GM23338 (cell line): ENCODE measurements around the gene RAD51B. TPM values are rescaled to one million over a fixed set of nuclear protein-coding genes. Genes with fewer than 3 reads are reported as not detected.
A peak's percentile ranks its signal among the peaks of the same experiment; 100 is the strongest.

Experiments used
- ATAC-seq: fragments of 200-7000 bp; cut with Tn5 transposase; 3 replicates; pipeline ENCODE4 v1.9.1; 2020
- DNase-seq: peaks from one replicate; pipeline ENCODE4 v3.0.0-alpha.2; 2015; ENCODE audit warnings: low spot score
- H2AFZ ChIP-seq: fragments of 200-600 bp; sonication (generic); 2 replicates; pipeline ENCODE4 v1.8.0; 2016; ENCODE audit warnings: antibody characterized with exemption, mild to moderate bottlenecking, moderate library complexity
- H3F3A ChIP-seq: fragments of 200-600 bp; sonication (generic); replicated peaks from 2 replicates; pipeline ENCODE4 v1.8.0; 2017; ENCODE audit warnings: antibody characterized with exemption, mixed run types, low read depth
- H3K27ac ChIP-seq: fragments of 200-600 bp; sonication (generic); 2 replicates; pipeline ENCODE4 v1.6.1; 2016; ENCODE audit warnings: low read depth
- H3K27me3 ChIP-seq: fragments of 200-600 bp; sonication (generic); 2 replicates; pipeline ENCODE4 v1.8.0; 2016; ENCODE audit warnings: mild to moderate bottlenecking, mixed run types, moderate library complexity; ENCODE audit not compliant: insufficient read depth
- H3K36me3 ChIP-seq: fragments of 200-600 bp; sonication (generic); 2 replicates; pipeline ENCODE4 v1.8.0; 2016; ENCODE audit warnings: mild to moderate bottlenecking; ENCODE audit not compliant: insufficient read depth
- H3K4me1 ChIP-seq: fragments of 200-600 bp; sonication (generic); 2 replicates; pipeline ENCODE4 v1.8.0; 2016; ENCODE audit warnings: mild to moderate bottlenecking, moderate library complexity; ENCODE audit not compliant: insufficient read depth
- H3K4me2 ChIP-seq: fragments of 200-600 bp; sonication (generic); 2 replicates; pipeline ENCODE4 v1.7.1; 2017; ENCODE audit warnings: mixed run types
- H3K4me3 ChIP-seq: fragments of 200-600 bp; sonication (generic); 2 replicates; pipeline ENCODE4 v1.6.1; 2016; ENCODE audit warnings: mixed run types
- H3K79me2 ChIP-seq: fragments of 200-600 bp; sonication (generic); replicated peaks from 2 replicates; pipeline ENCODE4 v1.8.0; 2017; ENCODE audit warnings: mild to moderate bottlenecking; ENCODE audit not compliant: insufficient read depth
- H3K9me2 ChIP-seq: fragments of 200-600 bp; sonication (generic); 2 replicates; pipeline ENCODE4 v1.8.0; 2017; ENCODE audit not compliant: insufficient read depth
- H4K20me1 ChIP-seq: fragments of 200-600 bp; sonication (generic); replicated peaks from 2 replicates; pipeline ENCODE4 v1.8.0; 2017; ENCODE audit warnings: mild to moderate bottlenecking; ENCODE audit not compliant: insufficient read depth
- H3K27ac Mint-ChIP-seq: 2 replicates; pipeline ENCODE4 v1.8.0; 2020; ENCODE audit warnings: inconsistent platforms, mild to moderate bottlenecking, moderate library complexity, mixed read lengths
- H3K27me3 Mint-ChIP-seq: 3 replicates; pipeline ENCODE4 v1.8.0; 2022; ENCODE audit warnings: low read depth, mild to moderate bottlenecking, moderate library complexity, mixed read lengths, inconsistent platforms; ENCODE audit not compliant: insufficient read depth, poor library complexity
- H3K36me3 Mint-ChIP-seq: 3 replicates; pipeline ENCODE4 v1.8.0; 2021; ENCODE audit warnings: low read depth, mild to moderate bottlenecking, inconsistent platforms, moderate library complexity, mixed read lengths
- H3K4me1 Mint-ChIP-seq: 3 replicates; pipeline ENCODE4 v1.8.0; 2020; ENCODE audit warnings: mild to moderate bottlenecking, inconsistent platforms, mixed read lengths
- H3K4me3 Mint-ChIP-seq: 3 replicates; pipeline ENCODE4 v1.8.0; 2021; ENCODE audit warnings: moderate library complexity, mild to moderate bottlenecking, inconsistent platforms, mixed read lengths
- H3K9me3 Mint-ChIP-seq: 3 replicates; pipeline ENCODE4 v1.8.0; 2020; ENCODE audit warnings: moderate library complexity, mild to moderate bottlenecking, inconsistent platforms, mixed read lengths
- CREB1 ChIP-seq: fragments of 250-450 bp; sonication (Bioruptor Pico); IDR thresholded peaks from 2 replicates; pipeline ENCODE4 v1.5.0; 2020; ENCODE audit warnings: low read depth, mild to moderate bottlenecking, moderate library complexity
- EZH2 ChIP-seq: fragments of 200-600 bp; sonication (generic); IDR thresholded peaks from one replicate; pipeline ENCODE4 v1.8.0; 2017; ENCODE audit warnings: antibody characterized with exemption, mild to moderate bottlenecking, low read depth; ENCODE audit not compliant: unreplicated experiment
- EZH2phosphoT487 ChIP-seq: fragments of 200-600 bp; sonication (generic); IDR thresholded peaks from one replicate; pipeline ENCODE4 v1.8.1; 2018; ENCODE audit warnings: antibody characterized with exemption; ENCODE audit not compliant: unreplicated experiment
- JUNB ChIP-seq: IDR thresholded peaks from one replicate; pipeline ENCODE4 v1.6.1; 2016; ENCODE audit warnings: antibody characterized with exemption; ENCODE audit not compliant: unreplicated experiment
- NANOG ChIP-seq: IDR thresholded peaks from 2 replicates; pipeline ENCODE4 v1.6.1; 2016; ENCODE audit warnings: antibody characterized with exemption, borderline replicate concordance
- POLR2AphosphoS5 ChIP-seq: IDR thresholded peaks from 2 replicates; pipeline ENCODE4 v1.6.1; 2016; ENCODE audit warnings: antibody characterized with exemption, low read depth
- STAT1 ChIP-seq: IDR thresholded peaks from one replicate; pipeline ENCODE4 v1.6.1; 2016; ENCODE audit warnings: antibody characterized with exemption; ENCODE audit not compliant: unreplicated experiment
- ZNF114 ChIP-seq: fragments of 250-450 bp; sonication (Bioruptor Pico); IDR thresholded peaks from 2 replicates; pipeline ENCODE4 v1.5.0; 2020; ENCODE audit warnings: mild to moderate bottlenecking, moderate library complexity
- ZNF331 ChIP-seq: fragments of 250-450 bp; sonication (Bioruptor Pico); IDR thresholded peaks from 2 replicates; pipeline ENCODE4 v1.5.0; 2020; ENCODE audit warnings: low read depth, mild to moderate bottlenecking, moderate library complexity
- polyA plus RNA-seq: library from polyadenylated mRNA; unstranded; fragments of >200 nt; fragmentation: Nextera tagmentation; extraction: Ambion mirVana; gene quantifications from 2 replicates; pipeline ENCODE4 v1.2.1, GENCODE V29; 2016
- total RNA-seq: library from RNA; depleted of rRNA; stranded (reverse); fragments of >200 nt; shearing (Covaris generic); gene quantifications from 2 replicates; pipeline ENCODE4 v1.2.3, GENCODE V29; 2014
- TF ChIP-seq, protein P1 (sequence below), 2 experiments: fragments of 200-600 bp in 1 of 2; sonication (generic) in 1 of 2; conservative IDR thresholded peaks; 2 replicates each; pipeline versions ENCODE4 v1.5.1 to v1.6.1; 2016 to 2017; ENCODE audit warnings: antibody characterized with exemption in 2 of 2, low read depth in 2 of 2, mild to moderate bottlenecking in 2 of 2, moderate library complexity in 1 of 2
- TF ChIP-seq, protein P2 (sequence below): fragments of 250-450 bp; sonication (Bioruptor Pico); IDR thresholded peaks from 2 replicates; pipeline ENCODE4 v1.5.0; 2020; ENCODE audit warnings: mild to moderate bottlenecking, moderate library complexity
- TF ChIP-seq, protein P3 (sequence below): IDR thresholded peaks from one replicate; pipeline ENCODE4 v1.6.1; 2018; ENCODE audit warnings: antibody characterized with exemption; ENCODE audit not compliant: unreplicated experiment
- TF ChIP-seq, protein P4 (sequence below): IDR thresholded peaks from 2 replicates; pipeline ENCODE4 v1.6.1; 2016; ENCODE audit warnings: antibody characterized with exemption

Gene RAD51B
- total and polyA plus RNA-seq, 2 experiments from 2014 or later: 15.7 to 29.1 TPM

DNA sequence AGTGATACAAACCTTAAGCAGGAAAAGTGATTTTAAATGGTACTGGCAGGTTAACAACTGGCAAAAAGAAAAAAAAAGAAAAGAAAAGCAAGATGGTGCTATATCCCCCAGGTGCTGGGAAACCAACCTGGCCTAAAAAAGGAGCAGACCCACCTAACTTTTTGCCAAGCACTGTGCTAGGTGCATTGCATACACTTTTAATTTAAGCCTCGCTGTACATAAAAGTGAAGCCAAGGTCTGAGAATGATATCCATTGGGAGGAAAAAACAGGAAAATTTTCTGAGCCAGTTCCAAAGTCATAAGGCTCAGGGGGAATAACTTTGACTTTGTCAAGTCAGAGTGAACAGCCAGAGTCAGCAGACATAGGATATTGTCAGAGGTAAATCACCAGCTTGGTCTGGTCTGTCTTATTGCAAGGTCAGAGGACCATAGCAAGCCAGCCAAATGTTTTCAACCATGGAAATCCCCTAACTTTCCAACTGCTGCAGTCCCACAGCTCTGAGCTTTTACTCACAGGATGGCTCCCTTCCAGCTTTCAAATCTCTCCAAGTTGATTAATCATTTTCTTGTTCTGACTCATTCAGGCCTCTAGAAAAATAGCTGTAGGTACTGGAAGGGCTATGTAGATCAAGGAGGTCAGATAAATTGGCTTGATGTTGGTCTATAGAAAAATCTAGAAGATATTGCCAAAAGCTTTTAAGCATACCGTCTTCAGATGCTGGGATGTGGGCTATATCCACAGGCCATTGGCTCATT, 412.9 kb downstream of the RAD51B start:
- Mint-ChIP-seq H3K27me3 (peaks cover 2% of the 10 kb centered on the region), H3K4me3 (no peak overlapping the region), H3K36me3 (no peaks in the 10 kb centered on the region; the same call in 2 of the 3 replicates), H3K4me1 (peaks cover 10% of the 10 kb centered on the region; the same call in 2 of the 3 replicates), H3K9me3 (no peaks in the 10 kb centered on the region), H3K27ac (no peak overlapping the region)
- DNase-seq (no peak), ATAC-seq (peak; percentile 54; the same call in 2 of the 3 replicates)
- H3K9me2 ChIP-seq: no peaks in the 10 kb centered on the region
- H4K20me1 ChIP-seq: no peaks in the 10 kb centered on the region
- H3K4me2 ChIP-seq: peak overlapping the region; percentile 33; the same call in 1 of the 2 replicates
- H3K27me3 ChIP-seq: no peaks in the 10 kb centered on the region
- TF ChIP-seq EZH2phosphoT487 (no peak), JUNB (no peak), ZNF114 (CRISPR knock-in tag) (no peak), EZH2 (no peak), POLR2AphosphoS5 (no peak), CREB1 (CRISPR knock-in tag) (no peak), ZNF331 (CRISPR knock-in tag) (no peak), STAT1 (no peak), NANOG (no peak)
- TF ChIP-seq, protein P1, sequence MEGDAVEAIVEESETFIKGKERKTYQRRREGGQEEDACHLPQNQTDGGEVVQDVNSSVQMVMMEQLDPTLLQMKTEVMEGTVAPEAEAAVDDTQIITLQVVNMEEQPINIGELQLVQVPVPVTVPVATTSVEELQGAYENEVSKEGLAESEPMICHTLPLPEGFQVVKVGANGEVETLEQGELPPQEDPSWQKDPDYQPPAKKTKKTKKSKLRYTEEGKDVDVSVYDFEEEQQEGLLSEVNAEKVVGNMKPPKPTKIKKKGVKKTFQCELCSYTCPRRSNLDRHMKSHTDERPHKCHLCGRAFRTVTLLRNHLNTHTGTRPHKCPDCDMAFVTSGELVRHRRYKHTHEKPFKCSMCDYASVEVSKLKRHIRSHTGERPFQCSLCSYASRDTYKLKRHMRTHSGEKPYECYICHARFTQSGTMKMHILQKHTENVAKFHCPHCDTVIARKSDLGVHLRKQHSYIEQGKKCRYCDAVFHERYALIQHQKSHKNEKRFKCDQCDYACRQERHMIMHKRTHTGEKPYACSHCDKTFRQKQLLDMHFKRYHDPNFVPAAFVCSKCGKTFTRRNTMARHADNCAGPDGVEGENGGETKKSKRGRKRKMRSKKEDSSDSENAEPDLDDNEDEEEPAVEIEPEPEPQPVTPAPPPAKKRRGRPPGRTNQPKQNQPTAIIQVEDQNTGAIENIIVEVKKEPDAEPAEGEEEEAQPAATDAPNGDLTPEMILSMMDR (conservative IDR thresholded peaks at IDR 0.05; ENCODE audit: low read depth in 2 of 2): no peak
- TF ChIP-seq, protein P2, sequence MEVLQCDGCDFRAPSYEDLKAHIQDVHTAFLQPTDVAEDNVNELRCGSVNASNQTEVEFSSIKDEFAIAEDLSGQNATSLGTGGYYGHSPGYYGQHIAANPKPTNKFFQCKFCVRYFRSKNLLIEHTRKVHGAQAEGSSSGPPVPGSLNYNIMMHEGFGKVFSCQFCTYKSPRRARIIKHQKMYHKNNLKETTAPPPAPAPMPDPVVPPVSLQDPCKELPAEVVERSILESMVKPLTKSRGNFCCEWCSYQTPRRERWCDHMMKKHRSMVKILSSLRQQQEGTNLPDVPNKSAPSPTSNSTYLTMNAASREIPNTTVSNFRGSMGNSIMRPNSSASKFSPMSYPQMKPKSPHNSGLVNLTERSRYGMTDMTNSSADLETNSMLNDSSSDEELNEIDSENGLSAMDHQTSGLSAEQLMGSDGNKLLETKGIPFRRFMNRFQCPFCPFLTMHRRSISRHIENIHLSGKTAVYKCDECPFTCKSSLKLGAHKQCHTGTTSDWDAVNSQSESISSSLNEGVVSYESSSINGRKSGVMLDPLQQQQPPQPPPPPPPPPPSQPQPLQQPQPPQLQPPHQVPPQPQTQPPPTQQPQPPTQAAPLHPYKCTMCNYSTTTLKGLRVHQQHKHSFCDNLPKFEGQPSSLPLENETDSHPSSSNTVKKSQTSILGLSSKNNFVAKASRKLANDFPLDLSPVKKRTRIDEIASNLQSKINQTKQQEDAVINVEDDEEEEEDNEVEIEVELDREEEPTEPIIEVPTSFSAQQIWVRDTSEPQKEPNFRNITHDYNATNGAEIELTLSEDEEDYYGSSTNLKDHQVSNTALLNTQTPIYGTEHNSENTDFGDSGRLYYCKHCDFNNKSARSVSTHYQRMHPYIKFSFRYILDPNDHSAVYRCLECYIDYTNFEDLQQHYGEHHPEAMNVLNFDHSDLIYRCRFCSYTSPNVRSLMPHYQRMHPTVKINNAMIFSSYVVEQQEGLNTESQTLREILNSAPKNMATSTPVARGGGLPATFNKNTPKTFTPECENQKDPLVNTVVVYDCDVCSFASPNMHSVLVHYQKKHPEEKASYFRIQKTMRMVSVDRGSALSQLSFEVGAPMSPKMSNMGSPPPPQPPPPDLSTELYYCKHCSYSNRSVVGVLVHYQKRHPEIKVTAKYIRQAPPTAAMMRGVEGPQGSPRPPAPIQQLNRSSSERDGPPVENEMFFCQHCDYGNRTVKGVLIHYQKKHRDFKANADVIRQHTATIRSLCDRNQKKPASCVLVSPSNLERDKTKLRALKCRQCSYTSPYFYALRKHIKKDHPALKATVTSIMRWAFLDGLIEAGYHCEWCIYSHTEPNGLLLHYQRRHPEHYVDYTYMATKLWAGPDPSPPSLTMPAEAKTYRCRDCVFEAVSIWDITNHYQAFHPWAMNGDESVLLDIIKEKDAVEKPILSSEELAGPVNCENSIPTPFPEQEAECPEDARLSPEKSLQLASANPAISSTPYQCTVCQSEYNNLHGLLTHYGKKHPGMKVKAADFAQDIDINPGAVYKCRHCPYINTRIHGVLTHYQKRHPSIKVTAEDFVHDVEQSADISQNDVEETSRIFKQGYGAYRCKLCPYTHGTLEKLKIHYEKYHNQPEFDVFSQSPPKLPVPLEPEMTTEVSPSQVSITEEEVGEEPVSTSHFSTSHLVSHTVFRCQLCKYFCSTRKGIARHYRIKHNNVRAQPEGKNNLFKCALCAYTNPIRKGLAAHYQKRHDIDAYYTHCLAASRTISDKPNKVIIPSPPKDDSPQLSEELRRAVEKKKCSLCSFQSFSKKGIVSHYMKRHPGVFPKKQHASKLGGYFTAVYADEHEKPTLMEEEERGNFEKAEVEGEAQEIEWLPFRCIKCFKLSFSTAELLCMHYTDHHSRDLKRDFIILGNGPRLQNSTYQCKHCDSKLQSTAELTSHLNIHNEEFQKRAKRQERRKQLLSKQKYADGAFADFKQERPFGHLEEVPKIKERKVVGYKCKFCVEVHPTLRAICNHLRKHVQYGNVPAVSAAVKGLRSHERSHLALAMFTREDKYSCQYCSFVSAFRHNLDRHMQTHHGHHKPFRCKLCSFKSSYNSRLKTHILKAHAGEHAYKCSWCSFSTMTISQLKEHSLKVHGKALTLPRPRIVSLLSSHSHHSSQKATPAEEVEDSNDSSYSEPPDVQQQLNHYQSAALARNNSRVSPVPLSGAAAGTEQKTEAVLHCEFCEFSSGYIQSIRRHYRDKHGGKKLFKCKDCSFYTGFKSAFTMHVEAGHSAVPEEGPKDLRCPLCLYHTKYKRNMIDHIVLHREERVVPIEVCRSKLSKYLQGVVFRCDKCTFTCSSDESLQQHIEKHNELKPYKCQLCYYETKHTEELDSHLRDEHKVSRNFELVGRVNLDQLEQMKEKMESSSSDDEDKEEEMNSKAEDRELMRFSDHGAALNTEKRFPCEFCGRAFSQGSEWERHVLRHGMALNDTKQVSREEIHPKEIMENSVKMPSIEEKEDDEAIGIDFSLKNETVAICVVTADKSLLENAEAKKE: no peak
- TF ChIP-seq, protein P3, sequence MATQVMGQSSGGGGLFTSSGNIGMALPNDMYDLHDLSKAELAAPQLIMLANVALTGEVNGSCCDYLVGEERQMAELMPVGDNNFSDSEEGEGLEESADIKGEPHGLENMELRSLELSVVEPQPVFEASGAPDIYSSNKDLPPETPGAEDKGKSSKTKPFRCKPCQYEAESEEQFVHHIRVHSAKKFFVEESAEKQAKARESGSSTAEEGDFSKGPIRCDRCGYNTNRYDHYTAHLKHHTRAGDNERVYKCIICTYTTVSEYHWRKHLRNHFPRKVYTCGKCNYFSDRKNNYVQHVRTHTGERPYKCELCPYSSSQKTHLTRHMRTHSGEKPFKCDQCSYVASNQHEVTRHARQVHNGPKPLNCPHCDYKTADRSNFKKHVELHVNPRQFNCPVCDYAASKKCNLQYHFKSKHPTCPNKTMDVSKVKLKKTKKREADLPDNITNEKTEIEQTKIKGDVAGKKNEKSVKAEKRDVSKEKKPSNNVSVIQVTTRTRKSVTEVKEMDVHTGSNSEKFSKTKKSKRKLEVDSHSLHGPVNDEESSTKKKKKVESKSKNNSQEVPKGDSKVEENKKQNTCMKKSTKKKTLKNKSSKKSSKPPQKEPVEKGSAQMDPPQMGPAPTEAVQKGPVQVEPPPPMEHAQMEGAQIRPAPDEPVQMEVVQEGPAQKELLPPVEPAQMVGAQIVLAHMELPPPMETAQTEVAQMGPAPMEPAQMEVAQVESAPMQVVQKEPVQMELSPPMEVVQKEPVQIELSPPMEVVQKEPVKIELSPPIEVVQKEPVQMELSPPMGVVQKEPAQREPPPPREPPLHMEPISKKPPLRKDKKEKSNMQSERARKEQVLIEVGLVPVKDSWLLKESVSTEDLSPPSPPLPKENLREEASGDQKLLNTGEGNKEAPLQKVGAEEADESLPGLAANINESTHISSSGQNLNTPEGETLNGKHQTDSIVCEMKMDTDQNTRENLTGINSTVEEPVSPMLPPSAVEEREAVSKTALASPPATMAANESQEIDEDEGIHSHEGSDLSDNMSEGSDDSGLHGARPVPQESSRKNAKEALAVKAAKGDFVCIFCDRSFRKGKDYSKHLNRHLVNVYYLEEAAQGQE: no peak
- TF ChIP-seq, protein P4, sequence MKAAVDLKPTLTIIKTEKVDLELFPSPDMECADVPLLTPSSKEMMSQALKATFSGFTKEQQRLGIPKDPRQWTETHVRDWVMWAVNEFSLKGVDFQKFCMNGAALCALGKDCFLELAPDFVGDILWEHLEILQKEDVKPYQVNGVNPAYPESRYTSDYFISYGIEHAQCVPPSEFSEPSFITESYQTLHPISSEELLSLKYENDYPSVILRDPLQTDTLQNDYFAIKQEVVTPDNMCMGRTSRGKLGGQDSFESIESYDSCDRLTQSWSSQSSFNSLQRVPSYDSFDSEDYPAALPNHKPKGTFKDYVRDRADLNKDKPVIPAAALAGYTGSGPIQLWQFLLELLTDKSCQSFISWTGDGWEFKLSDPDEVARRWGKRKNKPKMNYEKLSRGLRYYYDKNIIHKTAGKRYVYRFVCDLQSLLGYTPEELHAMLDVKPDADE: no peak
- peaks cover 29% of the 10 kb centered on the region for H3K4me1 ChIP-seq
- peak overlapping the region; percentile 87 for H3K27ac ChIP-seq
- H2AFZ ChIP-seq: no peak overlapping the region
- no peaks in the 10 kb centered on the region for H3K36me3 ChIP-seq
- H3F3A ChIP-seq: peaks cover 2% of the 10 kb centered on the region; the same call in 1 of the 2 replicates
- H3K4me3 ChIP-seq: no peak overlapping the region
- H3K79me2 ChIP-seq: no peaks in the 10 kb centered on the region
